HG03457 (cell line): Measurements from ENCODE around the gene TREX2.

ENCODE experiments used
- ATAC-seq: cut with Tn5 transposase; IDR thresholded peaks from one replicate; pipeline ENCODE4 v1.9.1; 2021; ENCODE audit warnings: moderate number of reproducible peaks; ENCODE audit not compliant: unreplicated experiment

Gene TREX2, protein sequence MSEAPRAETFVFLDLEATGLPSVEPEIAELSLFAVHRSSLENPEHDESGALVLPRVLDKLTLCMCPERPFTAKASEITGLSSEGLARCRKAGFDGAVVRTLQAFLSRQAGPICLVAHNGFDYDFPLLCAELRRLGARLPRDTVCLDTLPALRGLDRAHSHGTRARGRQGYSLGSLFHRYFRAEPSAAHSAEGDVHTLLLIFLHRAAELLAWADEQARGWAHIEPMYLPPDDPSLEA

DNA sequence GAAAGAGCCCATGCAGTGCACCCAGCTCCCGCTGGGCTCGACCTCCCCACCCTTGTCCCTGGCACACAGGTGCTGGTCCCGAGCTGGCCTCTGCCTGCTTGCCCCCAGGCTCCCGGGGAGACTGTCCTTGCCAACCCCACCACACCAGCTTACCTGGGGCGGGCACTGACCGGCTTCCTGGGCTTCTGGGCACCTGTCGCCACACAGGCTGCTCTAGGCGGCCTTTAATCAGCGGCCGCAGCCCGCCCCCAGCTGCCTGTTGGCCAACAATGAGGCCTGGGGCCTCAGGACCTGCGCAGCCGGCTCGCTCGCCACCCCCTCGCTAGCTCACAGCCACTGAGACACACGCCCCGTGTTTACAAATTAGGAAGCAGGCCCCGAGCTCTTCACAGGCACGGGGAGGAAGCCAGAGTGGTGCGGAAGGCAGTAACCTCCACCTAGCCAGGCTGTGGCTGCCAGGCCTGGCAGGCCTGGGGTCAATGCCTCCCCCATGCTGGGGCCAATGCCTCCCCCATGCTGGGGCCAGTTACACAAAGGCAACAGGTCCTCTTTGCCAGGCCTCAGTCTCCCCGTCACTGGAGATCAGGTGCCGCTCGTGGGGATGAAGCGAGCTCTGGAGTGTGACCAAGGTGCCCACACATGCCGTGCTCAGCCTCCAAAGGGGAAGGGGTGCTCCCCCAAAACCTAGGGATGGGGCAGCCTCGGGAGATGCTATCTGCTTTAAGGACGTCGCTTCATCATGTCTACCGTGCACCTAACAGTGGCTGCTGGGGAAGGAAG, at the start of gene TREX2:
Gene TREX2, minus strand, starts transcription at position 201 of the 780 bp plus-strand sequence. CDS start 626 bp downstream, outside the sequence.
- no peak for ATAC-seq

DNA sequence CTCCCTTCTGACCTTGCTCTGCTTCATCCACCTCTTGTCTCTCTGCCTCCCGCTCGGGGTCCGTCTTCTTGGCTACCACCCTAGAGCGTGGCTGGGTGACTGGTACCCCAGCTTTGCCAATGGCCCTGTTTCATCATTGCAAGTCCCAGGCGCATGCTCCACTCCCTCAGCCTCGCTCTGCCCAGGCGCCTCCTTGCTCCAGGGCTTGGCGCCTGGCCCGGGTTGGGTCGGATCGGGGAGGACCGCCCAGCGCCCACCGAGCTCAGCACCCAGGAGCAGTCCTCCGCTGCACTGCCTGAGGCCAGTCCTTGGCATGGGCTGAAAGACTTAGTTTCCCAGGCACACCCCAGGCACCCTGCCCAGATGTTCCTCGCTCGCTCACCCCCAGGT, 49.5 kb upstream of the TREX2 start:
- no peak for ATAC-seq

DNA sequence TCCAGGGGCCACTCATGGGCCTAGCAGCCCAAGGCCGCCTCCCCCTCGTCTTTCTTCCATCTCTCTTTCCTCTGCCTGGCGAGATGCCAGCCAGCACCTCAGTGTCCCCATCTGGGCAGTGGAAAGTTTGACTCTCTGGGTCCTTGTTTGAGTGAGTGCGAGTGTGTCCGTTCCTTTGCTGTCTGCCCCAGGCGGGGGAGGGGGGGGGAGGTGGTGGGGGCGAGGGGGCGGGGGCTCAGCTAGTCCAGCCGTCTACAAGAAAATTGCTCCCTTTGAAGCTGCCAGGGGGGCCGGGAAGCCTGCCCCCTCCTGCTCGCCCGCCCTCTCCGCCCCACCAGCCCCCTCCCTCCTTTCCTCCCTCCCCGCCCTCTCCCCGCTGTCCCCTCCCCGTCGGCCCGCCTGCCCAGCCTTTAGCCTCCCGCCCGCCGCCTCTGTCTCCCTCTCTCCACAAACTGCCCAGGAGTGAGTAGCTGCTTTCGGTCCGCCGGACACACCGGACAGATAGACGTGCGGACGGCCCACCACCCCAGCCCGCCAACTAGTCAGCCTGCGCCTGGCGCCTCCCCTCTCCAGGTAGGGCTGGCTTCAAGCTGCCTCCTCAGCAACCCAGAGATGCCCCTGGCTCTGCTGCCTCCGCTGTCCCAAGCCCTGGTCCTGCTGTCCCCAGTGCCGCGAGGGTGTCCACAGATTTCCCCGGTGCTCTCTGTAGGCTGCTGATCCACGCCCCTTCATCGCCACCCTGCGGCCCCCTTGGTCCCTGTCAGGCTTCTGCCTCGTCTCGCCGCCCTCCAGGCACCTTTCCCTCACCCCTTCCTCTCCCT, 48.9 kb upstream of the TREX2 start, which contains the start of gene BGN:
Gene BGN, plus strand, starts transcription at position 440 of the 821 bp plus-strand sequence. CDS start 9,652 bp downstream, outside the sequence.
- no peak for ATAC-seq

DNA sequence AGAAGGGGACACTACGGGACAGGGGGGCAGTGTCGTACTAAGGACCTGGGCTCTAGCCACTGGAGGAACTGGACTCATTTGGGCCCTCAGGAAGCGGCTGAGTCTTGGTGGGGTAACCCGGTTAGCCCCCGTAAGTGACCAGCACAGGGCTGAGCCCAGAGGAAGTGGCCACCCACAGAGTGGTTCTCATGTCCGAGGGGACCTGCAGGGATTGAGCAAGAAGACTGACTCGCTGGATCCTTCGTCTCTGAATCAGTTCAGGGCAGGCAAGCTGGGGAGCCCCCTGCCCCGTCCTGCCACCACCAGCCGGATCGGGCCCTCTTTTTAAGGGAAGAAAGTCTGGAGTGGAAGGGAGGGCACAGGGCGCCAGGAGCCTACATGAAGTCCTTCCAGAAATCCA, 48.2 kb upstream of the TREX2 start:
- no peak for ATAC-seq

DNA sequence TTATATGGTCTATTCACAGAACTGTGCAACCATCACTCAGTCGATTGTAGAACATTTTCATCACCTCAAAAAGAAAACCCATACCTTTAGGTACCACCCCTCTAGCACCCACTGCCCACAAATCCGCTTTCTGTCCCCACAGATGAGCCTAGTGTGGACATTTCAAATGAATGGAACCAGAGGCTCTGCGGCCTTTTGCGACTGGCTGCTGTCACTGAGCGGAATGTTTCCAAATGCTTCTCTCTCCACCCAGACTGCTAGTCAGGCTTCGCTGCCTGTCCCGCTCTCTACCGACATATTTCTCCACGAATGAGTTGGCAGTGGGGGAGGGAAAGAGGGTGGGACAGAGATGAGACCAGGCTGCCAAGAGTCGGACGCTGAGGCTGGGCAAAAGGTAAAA, 47.2 kb upstream of the TREX2 start:
- no peak for ATAC-seq

DNA sequence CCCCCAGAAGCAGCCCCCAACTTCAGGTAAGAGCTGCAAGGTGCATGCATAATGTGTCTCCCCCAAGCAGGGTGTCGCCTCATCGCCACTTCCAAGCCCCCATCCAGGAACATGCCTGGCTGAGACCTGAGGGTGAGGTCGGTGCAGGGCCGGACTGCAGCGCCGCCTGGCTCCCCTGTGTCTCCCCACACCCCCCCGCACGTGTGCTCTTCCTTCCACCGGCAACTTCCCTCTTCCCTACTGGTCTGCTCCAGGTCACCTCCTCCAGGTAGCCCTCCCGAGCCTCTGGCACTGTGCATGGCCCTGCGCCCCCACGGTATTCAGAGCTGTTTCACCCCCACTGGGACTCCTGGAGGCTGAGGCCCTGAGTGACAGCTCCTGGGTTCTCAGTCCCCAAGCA, 46.7 kb upstream of the TREX2 start:
- ATAC-seq = no peak

DNA sequence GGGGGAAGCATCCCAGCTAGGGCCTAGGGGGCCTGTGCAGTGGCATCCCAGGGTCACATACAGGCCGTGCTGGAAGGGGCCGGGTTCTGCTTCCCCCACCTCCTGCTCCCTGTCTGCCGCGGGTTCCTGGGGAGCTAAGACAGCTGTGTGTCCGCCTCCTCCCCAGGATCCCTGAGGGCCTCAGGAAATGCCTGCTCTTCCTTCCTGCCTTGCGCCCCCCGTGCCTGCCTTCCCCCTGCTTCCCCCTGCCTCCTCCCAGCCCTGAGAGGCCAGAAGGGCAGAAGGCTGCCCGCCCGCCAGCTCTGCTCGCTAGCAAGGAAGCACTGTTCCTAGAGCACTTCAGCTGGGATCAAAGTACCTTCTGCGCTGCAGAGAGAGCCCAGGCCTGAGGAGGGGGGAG, 46.1 kb upstream of the TREX2 start:
- no peak for ATAC-seq

DNA sequence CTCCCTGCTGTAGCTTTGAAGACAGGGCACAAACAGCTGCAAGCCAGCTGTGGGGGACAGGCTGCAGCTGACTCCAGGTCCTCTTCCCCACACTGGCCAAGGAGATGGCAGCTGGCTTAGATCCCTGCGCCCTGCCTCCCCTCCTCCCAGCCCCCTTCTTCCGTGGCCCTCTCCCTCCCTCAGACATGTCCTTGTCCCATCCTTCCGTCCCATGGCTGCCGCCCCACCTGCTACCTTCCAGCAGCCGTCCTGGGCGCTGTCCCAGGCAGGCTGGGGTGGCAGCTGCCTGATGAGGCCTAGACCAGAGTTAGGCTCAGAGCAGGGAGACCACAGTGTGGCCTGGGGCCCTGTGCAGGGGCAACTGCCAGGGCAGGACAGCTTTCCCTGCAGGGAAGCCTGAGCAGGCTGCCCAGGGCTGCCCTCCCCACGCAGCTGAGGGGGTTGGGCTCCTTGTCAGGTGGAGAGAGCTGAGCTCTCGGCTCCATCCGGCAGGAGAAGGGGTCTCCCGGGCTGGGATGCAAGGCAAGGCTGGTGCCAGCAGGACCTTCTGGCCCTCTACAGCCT, 45.6 kb upstream of the TREX2 start:
- ATAC-seq = no peak

DNA sequence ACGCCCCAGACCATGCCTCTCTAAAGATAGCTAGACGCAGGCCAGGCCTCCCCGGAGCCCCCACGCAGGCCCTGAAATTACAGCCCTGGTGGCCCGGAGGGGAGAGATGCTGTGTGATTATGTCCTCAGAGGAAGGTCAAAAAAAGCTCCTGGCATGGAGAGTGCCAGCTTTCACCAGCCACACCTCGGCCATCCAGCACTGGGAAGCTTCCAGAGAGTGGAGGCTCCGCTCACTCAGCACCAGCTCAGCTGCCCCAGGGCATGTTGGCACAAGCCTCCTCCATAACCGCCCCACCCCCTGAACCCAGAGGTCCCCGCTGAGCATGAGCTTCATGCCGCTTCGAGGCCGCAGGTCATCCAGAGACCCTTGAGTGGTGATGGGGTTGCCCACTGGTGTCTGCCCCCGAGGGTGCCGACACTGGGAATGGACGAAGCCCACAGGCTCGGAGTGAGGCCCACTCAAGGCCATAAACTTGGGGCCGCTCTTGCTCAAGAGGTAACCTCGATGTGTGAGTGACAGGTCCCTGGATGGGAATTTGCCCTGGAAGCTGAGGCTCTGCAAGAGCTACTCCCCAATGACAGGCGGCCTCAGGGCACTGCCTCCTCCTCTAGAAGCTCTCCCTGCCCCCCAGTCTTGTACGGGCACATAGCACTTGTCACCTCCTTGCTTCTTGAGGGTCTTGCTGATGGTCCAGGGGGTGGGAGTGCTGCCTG, 44.5 kb upstream of the TREX2 start:
- ATAC-seq = no peak

DNA sequence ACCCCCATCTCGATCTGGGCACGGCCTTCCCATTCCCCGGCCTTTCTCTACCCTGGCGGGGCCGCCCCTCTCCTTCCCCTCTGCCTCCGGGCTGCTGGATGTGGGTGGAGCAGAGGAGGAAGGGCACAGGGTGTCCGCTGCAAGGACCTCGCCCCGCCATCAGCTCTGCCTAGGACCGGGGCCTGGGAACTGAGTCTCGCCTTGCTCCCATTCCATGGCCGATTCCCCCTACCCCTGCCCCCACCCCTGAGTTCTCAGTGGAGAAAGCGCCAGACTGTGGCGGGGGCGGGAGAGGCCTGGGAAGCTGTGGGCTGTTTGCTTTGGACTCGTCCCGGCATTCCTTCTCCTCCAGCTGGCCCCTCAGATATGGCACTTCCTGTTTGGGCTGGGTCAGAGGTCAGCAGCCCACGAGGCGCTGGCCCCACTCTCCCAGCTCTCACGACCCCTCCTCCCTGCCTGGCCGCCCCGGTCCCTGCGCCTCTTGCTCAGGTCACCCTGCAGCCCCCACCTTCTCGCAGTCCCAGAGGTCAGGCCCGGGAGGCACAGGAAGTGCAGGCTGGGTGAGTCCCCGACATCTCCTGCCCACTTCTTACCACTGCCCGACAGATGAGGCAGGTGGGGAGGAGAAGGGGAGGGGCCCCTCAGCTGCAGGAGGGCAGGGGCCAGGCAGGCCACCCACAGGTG, 42.5 kb upstream of the TREX2 start:
- ATAC-seq = no peak

DNA sequence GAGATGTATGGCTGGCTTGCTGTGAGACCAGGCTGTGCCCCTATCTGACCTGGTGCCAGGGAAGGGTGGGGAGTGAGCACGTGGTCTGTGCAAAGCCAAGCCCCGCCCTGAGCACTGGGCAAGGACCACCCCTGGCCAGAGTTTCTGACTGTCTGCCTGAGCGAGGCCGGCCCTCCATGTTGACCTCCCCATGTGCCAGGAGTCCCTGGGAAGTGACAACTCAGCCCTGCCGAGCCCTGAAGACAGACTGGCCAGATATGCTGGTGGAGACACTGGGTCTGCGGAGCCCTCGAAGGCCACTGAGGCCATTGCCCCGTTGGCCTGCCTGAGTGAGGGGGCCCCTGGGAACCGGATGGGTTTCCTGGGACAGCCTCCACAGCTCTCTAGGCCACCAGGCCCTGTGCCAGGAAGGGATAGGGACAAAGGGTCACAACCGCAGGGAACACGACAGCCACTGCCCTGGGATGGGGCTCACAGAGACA, 41.8 kb upstream of the TREX2 start:
- ATAC-seq = no peak

DNA sequence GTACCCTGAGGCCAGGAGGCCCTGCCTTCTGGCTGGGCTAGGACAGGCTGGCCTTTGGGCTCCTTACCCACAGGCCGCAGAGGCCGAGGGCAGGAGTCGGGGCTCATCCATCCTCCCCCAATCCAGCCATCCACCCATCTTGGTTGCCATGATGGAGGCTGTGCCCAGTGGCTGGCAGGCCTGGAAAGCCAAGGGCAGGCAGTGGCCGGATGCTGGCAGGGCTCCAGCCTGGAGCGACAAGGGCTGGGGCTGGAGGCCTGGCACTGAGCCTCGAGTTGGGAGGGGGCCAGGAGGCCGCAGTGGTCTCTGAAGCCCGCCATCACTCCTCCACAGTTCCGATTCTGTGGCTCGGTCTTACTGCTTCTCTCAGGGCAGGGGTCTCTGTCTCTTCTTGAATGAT, 40.3 kb upstream of the TREX2 start:
- ATAC-seq = no peak

DNA sequence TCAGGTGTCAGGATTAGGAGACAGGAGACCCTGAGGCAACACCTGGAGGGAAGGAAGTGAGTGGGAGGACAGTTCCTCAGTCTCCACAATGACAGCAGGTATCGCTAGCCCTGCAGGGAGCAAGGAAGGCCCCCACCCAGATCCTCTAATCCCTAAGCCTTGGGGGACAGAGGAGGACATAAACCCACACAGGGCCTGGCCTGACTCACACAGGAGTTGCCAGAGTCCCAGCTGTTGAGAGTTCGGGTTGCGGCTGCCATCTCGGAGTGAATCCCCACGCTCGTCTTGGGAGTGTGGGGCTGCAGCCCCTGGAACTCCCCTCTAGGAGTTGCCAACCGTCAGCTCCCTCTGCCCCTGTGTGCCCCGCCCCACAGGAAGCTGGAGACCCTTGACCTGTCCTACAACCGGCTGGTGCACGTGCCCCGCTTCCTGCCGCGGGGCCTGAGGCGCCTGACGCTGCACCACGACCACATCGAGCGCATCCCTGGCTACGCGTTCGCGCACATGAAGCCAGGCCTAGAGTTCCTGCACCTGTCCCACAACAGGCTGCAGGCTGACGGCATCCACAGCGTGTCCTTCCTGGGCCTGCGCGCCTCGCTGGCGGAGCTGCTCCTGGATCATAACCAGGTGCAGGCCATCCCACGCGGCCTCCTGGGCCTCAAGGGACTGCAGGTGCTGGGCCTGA, 39.7 kb upstream of the TREX2 start:
- no peak for ATAC-seq

DNA sequence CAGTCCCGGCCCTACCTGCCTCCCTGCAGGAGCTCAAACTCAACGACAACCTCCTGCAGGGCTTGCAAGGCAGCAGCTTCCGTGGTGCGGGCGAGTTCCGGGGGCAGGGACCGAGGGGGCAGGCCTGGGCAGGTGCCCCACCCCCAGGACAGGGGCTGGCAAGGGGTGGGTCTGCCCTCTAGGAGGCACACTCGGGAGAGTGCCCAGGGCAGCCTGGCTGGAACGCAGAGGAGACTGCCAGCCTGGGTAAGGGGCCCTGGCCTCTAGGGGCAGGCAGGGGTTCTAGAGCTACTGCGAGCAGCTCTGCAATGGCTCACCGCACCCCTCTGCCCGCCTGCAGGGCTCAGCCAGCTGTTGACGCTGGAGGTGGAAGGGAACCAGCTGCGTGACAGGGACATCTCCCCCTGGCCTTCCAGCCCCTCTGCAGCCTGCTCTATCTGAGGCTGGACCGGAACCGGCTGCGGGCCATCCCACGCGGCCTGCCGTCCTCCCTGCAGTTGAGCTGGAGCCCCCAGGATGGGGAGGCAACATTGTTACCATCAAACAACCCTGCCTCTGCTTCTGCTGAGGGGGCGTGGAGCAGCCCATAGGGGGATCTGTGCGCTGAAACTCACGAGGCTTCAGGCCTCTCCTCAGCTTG, 36.6 kb upstream of the TREX2 start:
- no peak for ATAC-seq

DNA sequence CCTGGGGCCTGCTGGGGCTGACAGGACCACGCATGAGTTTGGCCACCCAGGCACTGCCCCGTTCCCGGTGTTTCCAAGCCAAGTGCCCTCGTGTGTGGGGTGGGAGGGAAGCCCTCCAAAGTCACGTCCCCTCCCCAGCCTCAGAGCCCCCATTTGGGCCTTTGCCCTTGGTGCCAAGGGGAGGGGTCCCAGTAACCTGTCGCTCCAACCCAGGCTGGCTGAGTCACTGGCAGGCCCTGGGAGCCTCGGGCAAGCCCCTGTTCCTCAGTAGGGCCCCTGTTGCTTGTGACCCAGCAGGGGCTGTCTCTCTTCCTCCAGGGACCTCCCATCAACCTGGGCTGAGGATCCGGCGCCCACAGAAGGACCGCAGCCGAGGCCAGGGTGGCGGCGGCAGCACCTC, 35.2 kb upstream of the TREX2 start:
- ATAC-seq = no peak

DNA sequence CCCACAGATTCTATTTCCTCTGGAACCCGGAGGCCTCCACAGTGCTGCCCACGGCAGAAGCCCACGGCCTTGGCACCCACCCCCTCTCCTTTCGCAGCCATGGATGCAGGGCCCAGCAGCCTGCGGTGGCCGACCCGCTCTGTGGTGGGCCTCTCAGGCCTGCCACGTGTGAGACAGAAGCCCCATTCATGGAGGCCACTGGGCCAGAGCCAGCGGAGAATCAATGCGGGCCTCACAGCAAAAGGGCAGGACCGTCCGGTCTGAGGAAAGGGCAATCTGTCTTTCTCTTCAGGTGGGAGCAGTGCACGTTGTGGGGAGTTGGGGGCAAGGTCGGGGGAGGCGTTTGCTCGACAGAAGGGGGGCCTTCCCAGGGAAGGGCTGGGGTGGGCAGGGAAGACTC, 32.9 kb upstream of the TREX2 start:
- no peak for ATAC-seq

DNA sequence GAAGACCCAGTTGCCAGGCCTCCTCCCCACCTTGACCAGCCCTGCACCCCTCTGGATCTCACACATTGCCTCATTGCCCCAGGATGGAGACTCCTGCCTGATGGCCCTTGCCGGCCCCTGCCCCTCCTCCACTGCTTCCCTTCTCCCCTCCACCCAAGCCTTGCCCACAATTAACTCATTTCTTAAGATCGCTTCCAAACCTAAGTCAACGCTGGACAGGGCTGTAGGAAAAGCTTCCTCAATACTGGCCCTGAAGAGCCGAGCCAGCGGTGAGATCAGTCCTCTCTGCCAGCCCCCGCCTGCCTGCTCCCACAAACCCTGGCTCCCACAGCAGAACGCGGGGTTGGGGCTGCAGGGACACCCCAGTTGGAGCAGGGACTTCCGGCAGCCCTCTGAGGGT, 32.0 kb upstream of the TREX2 start:
- no peak for ATAC-seq

DNA sequence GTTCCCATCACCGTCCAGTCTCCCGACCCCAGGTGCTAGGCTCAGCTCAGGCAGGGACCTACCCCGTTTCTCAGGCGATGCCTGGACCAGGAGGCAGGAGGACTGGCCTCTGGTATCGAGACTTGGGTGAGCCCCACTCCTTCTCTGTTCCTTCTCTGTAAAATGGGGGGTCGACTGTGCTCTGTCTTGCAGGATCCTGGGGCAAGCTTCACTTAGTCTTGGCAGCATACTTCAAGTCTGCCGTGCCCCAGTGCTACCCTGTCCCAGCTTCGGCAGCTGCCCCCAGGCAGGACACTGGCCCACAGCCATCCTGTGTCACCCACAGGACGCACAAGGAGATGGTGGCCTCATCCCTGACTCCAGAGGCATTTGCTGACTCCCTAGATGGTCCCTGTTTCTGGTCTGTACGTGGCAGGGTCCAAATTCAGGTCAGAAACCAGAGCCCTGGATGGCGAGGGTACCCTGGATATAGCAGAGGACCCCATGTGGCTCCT, 31.6 kb upstream of the TREX2 start:
- ATAC-seq = no peak
